ENCODE measurements around the gene HAUS6.

Gene HAUS6

DNA sequence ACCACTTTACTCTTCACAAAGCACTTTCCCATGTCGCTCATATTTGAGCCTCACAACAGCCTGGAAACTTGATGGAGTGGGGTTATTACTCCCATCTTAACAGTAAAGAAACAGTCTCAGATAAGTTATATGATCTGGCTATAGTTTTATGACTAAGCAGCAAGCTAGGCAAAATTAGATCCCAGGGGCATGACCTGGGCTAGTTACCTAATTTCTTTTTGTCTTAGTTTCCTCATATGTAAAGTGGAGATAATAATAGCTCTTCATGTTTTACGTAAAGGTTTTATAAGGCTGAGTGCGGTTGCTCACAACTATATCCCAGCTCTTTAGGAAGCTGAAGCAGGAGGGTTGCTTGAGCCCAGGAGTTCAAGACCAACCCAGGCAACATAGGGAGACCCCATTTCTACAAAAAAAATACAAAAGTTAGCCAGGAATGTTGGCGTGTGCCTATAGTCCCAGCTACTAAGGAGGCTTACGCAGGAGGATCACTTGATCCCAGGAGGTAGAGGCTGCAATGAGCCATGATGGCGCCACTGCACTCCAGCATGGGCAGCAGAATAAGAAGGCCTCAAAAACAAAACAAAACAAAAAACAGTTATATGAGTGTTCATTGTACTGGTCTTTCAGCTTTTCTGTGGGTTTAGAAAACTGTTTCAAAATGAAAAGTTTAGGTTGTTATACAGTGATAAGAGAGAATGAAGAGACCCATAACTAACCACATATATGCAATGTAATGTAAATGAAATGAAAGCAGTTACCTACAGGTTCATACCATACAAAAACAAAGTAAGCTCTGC lies 31.0 kb upstream of the HAUS6 start:
- DNase-seq (ENCODE audit: extremely low read depth, insufficient read length) = no peak
- Histone ChIP-seq H3K4me3 (replicated peaks; ENCODE audit: low read depth, low read length) (no peak overlapping the region), H3K27me3 (replicated peaks; ENCODE audit: control insufficient read depth, insufficient read depth, low read length) (no peaks in the 10 kb centered on the region), H3K36me3 (ENCODE audit: control insufficient read depth, insufficient read depth, low read length) (no peaks in the 10 kb centered on the region)
- TF ChIP-seq, protein P1, sequence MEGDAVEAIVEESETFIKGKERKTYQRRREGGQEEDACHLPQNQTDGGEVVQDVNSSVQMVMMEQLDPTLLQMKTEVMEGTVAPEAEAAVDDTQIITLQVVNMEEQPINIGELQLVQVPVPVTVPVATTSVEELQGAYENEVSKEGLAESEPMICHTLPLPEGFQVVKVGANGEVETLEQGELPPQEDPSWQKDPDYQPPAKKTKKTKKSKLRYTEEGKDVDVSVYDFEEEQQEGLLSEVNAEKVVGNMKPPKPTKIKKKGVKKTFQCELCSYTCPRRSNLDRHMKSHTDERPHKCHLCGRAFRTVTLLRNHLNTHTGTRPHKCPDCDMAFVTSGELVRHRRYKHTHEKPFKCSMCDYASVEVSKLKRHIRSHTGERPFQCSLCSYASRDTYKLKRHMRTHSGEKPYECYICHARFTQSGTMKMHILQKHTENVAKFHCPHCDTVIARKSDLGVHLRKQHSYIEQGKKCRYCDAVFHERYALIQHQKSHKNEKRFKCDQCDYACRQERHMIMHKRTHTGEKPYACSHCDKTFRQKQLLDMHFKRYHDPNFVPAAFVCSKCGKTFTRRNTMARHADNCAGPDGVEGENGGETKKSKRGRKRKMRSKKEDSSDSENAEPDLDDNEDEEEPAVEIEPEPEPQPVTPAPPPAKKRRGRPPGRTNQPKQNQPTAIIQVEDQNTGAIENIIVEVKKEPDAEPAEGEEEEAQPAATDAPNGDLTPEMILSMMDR (IDR thresholded peaks at IDR 0.05; ENCODE audit: insufficient read depth, low read length, poor library complexity, severe bottlenecking) = peak; percentile 9

DNA sequence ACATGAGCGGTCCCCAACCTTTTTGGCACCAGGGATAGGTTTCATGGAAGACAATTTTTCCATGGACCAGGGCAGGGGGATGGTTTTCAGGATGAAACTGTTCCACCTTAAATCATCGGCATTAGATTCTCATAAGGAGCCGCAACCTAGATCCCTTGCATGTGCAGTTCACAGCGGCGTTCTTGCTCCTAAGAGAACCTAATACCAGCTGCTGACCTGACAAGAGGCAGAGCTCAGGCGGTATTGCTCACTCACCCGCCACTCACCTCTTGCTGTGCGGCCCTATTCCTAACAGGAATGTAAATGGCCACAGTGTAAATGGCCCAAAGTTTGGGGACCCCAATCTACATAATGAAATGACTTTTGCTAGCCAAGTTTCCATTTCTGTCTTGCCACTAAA lies 27.7 kb upstream of the HAUS6 start:
- Histone ChIP-seq H3K36me3 (ENCODE audit: control insufficient read depth, insufficient read depth, low read length) (no peaks in the 10 kb centered on the region; the same call in 1 of the 2 replicates), H3K27me3 (replicated peaks; ENCODE audit: control insufficient read depth, insufficient read depth, low read length) (no peaks in the 10 kb centered on the region), H3K4me3 (replicated peaks; ENCODE audit: low read depth, low read length) (no peak overlapping the region)
- TF ChIP-seq, protein P1 (IDR thresholded peaks at IDR 0.05; ENCODE audit: insufficient read depth, low read length, poor library complexity, severe bottlenecking) = no peak
- no peak for DNase-seq (ENCODE audit: extremely low read depth, insufficient read length)

DNA sequence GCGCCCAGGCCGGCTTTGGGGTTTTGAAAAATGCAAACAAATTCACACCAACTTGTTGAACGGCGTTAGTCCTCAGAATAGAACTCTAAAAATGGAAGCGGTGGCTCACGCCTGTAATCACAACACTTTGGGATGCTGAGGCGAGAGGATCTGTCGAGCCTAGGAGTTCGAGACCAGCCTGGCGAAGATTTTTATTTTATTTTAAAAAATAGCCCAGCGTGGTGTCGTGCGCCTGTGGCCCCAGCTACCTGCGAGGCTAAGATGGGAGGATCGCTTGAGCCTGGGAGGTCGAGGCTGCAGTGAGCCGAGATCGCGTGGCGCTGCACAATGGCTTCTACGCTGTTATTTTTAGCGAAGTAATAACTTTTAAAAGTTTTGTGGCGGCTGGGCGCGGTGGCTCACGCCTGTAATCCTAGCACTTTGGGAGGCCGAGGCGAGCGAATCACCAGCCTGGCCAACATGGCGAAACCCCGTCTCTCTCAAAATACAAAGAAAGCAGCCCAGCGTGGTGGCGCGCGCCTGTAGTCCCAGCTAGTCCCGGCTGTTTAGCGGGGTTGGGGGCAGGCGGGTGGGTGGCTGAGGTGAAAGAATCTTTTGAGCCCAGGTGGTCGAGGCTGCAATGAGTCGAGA lies 25.3 kb upstream of the HAUS6 start:
- TF ChIP-seq, protein P1 (IDR thresholded peaks at IDR 0.05; ENCODE audit: insufficient read depth, low read length, poor library complexity, severe bottlenecking) = no peak
- H3K27me3 ChIP-seq (replicated peaks; ENCODE audit: control insufficient read depth, insufficient read depth, low read length) = no peaks in the 10 kb centered on the region
- H3K4me3 ChIP-seq (replicated peaks; ENCODE audit: low read depth, low read length) = peak overlapping the region; percentile 84
- H3K36me3 ChIP-seq (ENCODE audit: control insufficient read depth, insufficient read depth, low read length) = no peaks in the 10 kb centered on the region; the same call in none of the 2 replicates
- peak; percentile 64 for DNase-seq (ENCODE audit: extremely low read depth, insufficient read length)

DNA sequence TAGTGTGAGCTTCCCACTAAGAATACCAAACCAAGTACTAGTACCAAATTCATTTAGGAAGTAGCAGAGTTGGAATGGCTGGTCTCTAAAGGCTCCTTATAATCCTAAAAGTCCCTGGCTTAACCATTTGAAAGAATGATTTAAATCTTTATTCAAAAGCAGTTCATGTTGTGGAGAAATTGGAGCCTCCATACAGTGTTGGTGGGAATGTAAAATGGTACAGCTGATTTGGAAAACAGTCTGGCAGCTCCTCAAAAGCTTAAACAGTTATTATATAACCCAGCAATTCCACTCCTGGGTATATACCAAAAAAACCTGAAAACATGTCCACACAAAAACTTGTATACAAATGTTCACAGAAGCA lies 21.7 kb upstream of the HAUS6 start:
- Histone ChIP-seq H3K27me3 (replicated peaks; ENCODE audit: control insufficient read depth, insufficient read depth, low read length) (no peaks in the 10 kb centered on the region), H3K4me3 (replicated peaks; ENCODE audit: low read depth, low read length) (peak overlapping the region; percentile 18; the same call in 1 of the 2 replicates), H3K36me3 (ENCODE audit: control insufficient read depth, insufficient read depth, low read length) (peaks cover 12% of the 10 kb centered on the region)
- DNase-seq (ENCODE audit: extremely low read depth, insufficient read length) = no peak
- TF ChIP-seq, protein P1 (IDR thresholded peaks at IDR 0.05; ENCODE audit: insufficient read depth, low read length, poor library complexity, severe bottlenecking) = no peak

DNA sequence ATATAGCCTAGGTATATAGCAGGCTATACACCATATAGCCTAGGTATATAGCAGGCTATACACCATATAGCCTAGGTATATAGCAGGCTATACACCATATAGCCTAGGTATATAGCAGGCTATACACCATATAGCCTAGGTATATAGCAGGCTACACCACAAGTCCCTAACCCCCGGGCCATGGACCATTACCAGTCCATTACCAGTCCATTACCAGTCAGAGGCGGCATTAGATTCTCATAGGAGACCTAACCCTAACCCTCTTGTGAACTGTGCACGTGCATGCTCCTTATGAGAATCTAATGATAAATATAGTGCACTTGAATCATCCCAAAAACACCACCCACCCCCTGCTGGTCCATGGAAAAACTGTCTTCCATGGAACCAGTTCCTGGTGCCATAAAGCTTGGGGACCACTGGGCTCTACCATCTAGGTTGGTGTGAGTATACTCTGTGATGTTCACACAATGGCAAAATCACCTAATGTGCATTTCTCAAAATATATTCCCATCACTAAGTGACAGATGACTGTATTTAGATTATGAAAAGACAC lies 19.9 kb upstream of the HAUS6 start:
- TF ChIP-seq, protein P1 (IDR thresholded peaks at IDR 0.05; ENCODE audit: insufficient read depth, low read length, poor library complexity, severe bottlenecking) = no peak
- no peak for DNase-seq (ENCODE audit: extremely low read depth, insufficient read length)
- no peak overlapping the region for H3K4me3 ChIP-seq (replicated peaks; ENCODE audit: low read depth, low read length)
- H3K36me3 ChIP-seq (ENCODE audit: control insufficient read depth, insufficient read depth, low read length) = peaks cover 14% of the 10 kb centered on the region
- no peaks in the 10 kb centered on the region for H3K27me3 ChIP-seq (replicated peaks; ENCODE audit: control insufficient read depth, insufficient read depth, low read length)

Measured in GM06990 (cell line).